ENCODE measurements around the gene CPED1.
"Not testable (repeated sequence)": the region's sequence is repeated elsewhere in the genome, so short reads cannot be mapped to it uniquely, and the experiment has no call there.

CPED1 gene

DNA sequence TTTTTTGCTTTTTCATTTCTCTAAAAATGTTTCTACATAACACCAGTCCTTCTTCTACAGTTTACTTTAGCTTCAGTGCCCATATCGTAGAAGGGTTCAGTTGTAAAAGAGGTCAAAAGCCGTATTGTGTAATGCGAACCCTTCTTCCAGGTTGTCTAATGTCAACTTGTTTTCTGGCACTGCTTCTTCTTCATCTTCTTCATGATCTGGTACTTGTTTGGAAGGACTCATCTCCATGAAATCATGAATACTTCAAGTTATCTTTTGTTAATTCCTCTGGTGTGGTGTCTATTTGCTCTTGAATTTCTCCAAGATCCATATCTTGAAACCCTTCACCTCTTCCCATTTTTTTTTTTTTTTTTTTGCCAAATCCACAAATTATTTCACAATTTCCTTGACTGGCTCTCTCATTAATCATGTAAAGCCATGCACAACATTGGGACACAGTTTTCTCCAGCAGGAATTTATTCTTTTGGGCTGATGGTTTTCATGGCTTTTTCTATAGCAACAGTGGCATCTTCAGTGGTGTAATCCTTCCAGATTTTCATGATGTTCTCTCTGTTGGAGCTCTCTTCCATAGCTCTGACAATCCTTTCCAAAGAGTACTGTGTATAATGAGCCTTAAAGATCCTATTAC lies 85.1 kb downstream of the CPED1 start:
- no peaks in the 10 kb centered on the region for H3K79me2 ChIP-seq
- no peaks in the 10 kb centered on the region for H3K36me3 ChIP-seq (ENCODE audit: control insufficient read depth, insufficient read depth, low read length)
- no peaks in the 10 kb centered on the region for H3K9me3 ChIP-seq (ENCODE audit: control insufficient read depth, low read length)
- no peaks in the 10 kb centered on the region for H3K4me1 ChIP-seq
- no peaks in the 10 kb centered on the region for H3K27me3 ChIP-seq (ENCODE audit: control insufficient read depth, insufficient read depth, low read length)
- H2AFZ ChIP-seq = no peak overlapping the region
- H3K4me2 ChIP-seq (ENCODE audit: low read length) = no peak overlapping the region
- no peak overlapping the region for H3K27ac ChIP-seq
- no peak overlapping the region for H3K4me3 ChIP-seq (ENCODE audit: low read depth, low read length)
- no peak overlapping the region for H3K9ac ChIP-seq
- TF ChIP-seq, protein P1, sequence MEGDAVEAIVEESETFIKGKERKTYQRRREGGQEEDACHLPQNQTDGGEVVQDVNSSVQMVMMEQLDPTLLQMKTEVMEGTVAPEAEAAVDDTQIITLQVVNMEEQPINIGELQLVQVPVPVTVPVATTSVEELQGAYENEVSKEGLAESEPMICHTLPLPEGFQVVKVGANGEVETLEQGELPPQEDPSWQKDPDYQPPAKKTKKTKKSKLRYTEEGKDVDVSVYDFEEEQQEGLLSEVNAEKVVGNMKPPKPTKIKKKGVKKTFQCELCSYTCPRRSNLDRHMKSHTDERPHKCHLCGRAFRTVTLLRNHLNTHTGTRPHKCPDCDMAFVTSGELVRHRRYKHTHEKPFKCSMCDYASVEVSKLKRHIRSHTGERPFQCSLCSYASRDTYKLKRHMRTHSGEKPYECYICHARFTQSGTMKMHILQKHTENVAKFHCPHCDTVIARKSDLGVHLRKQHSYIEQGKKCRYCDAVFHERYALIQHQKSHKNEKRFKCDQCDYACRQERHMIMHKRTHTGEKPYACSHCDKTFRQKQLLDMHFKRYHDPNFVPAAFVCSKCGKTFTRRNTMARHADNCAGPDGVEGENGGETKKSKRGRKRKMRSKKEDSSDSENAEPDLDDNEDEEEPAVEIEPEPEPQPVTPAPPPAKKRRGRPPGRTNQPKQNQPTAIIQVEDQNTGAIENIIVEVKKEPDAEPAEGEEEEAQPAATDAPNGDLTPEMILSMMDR (IDR thresholded peaks at IDR 0.05) = no peak

DNA sequence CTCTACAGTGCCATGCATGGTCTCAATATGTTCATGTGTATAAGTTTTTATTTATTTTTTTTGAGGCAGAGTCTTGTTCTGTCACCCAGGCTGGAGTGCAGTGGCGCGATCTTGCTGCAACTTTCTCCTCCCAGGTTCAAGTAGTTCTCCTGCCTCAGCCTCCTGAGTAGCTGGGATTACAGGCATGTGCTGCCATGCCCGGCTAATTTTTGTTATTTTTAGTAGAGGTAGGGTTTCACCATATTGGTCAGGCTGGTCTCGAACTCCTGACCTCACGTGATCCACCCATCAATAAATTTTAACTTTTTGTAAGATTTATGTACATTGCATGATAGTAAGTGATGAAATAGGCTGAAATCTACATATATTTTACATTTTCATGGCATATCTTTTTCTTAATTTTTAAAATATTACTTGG lies 86.9 kb downstream of the CPED1 start:
- not testable (repeated sequence) for H3K36me3 ChIP-seq (ENCODE audit: control insufficient read depth, insufficient read depth, low read length); H3K9ac ChIP-seq; H3K4me3 ChIP-seq (ENCODE audit: low read depth, low read length); H3K27me3 ChIP-seq (ENCODE audit: control insufficient read depth, insufficient read depth, low read length); H3K27ac ChIP-seq; H3K9me3 ChIP-seq (ENCODE audit: control insufficient read depth, low read length); H3K4me1 ChIP-seq; H3K4me2 ChIP-seq (ENCODE audit: low read length); H2AFZ ChIP-seq; H3K79me2 ChIP-seq

DNA sequence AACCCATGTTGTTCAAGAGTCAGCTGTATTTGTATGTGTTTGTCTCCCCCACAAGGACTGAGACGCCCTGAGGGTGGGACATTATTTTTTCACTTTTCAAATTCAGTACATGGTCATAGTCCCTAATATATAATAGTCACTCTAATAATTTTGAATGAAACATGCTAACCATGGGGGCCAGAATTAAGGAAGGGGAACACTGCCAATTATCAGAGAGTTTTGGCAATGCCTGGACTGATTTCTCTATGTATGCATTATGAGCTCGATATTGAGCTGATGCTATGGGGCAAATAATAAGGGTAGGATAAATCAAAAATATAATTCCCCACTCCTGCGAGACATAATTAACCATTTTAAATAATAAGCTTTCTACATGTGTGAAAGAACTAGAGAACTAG lies 87.4 kb downstream of the CPED1 start:
- Histone ChIP-seq H3K4me2 (ENCODE audit: low read length) (no peak overlapping the region), H3K79me2 (no peaks in the 10 kb centered on the region), H3K27ac (no peak overlapping the region), H2AFZ (no peak overlapping the region), H3K9ac (no peak overlapping the region), H3K9me3 (ENCODE audit: control insufficient read depth, low read length) (no peaks in the 10 kb centered on the region), H3K36me3 (ENCODE audit: control insufficient read depth, insufficient read depth, low read length) (no peaks in the 10 kb centered on the region), H3K27me3 (ENCODE audit: control insufficient read depth, insufficient read depth, low read length) (no peaks in the 10 kb centered on the region), H3K4me1 (no peaks in the 10 kb centered on the region), H3K4me3 (ENCODE audit: low read depth, low read length) (no peak overlapping the region)
- TF ChIP-seq, protein P1 (IDR thresholded peaks at IDR 0.05) = no peak

DNA sequence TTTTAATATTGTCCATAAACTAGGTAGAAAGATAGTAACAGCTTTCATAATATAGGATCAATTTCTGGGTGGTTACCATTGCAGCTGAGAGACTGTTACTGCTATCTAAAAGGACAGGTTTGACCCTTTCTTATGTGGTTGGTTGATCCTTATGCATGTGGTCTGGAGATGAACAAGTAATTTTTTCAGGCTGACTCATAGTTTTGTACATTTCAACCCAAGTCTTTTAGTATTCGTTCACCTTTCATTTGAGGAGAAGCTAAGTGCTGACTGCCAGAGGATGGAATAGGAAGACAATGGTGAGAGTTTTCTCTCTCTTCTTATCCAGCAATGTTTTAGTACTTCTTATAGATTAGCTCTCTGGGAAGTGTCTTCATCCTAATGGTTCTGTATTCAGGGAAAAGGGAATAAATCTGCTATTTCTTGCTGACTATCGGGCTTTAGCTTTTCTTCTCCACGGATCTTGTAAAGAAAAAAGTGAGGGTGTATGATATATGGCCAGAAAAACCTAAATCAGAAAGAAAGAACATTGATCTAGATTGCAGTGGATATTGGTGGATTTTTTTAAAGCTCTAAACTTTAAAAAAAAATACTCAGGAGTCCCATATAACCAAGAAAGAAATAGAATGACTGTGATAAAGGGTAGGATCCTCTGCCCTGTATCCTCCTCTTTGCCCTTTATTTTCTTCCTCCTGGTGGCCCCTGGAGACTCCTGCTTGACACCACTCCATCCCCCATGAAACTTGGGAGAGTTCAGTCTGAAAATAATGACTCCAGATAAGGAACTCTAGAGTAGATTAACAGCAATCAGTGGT lies 88.0 kb downstream of the CPED1 start:
- H3K27ac ChIP-seq = no peak overlapping the region
- H3K27me3 ChIP-seq (ENCODE audit: control insufficient read depth, insufficient read depth, low read length) = no peaks in the 10 kb centered on the region
- no peaks in the 10 kb centered on the region for H3K9me3 ChIP-seq (ENCODE audit: control insufficient read depth, low read length)
- H3K9ac ChIP-seq = no peak overlapping the region
- H3K79me2 ChIP-seq = no peaks in the 10 kb centered on the region
- no peak overlapping the region for H3K4me2 ChIP-seq (ENCODE audit: low read length)
- H2AFZ ChIP-seq = no peak overlapping the region
- no peaks in the 10 kb centered on the region for H3K36me3 ChIP-seq (ENCODE audit: control insufficient read depth, insufficient read depth, low read length)
- TF ChIP-seq, protein P1 (IDR thresholded peaks at IDR 0.05) = no peak
- H3K4me3 ChIP-seq (ENCODE audit: low read depth, low read length) = no peak overlapping the region
- H3K4me1 ChIP-seq = no peaks in the 10 kb centered on the region

DNA sequence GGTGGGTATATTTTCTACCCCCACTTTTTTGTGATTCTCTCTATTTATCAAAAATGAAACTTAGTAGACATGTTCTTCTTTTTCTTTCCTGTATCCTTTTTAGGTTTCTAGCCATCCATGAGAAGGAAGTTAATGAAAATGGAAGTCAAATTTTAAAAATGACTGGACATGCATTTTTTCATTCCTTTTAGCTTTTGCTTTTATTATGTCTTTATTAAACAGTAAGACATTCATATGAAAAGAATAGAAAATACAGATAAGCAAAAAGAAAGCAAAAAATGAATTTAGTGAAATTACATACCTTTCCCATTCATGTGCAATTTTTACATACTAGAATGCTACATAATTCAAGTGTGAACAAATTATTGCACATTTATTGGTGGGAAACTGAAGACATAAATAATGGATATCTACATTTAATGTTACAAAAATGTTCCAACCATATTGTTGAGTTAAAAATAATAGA lies 88.7 kb downstream of the CPED1 start:
- no peaks in the 10 kb centered on the region for H3K79me2 ChIP-seq
- H3K4me2 ChIP-seq (ENCODE audit: low read length) = no peak overlapping the region
- H2AFZ ChIP-seq = no peak overlapping the region
- no peaks in the 10 kb centered on the region for H3K27me3 ChIP-seq (ENCODE audit: control insufficient read depth, insufficient read depth, low read length)
- H3K4me3 ChIP-seq (ENCODE audit: low read depth, low read length) = no peak overlapping the region
- no peaks in the 10 kb centered on the region for H3K9me3 ChIP-seq (ENCODE audit: control insufficient read depth, low read length)
- H3K36me3 ChIP-seq (ENCODE audit: control insufficient read depth, insufficient read depth, low read length) = no peaks in the 10 kb centered on the region
- TF ChIP-seq, protein P1 (IDR thresholded peaks at IDR 0.05) = no peak
- no peak overlapping the region for H3K27ac ChIP-seq
- no peaks in the 10 kb centered on the region for H3K4me1 ChIP-seq
- no peak overlapping the region for H3K9ac ChIP-seq
